PC-3 (cell line): ENCODE data around the gene NPY5R. TPM values are rescaled to one million over a fixed set of nuclear protein-coding genes. Genes with fewer than 3 reads are reported as not detected.

Source experiments
- ATAC-seq: fragments of 200-7000 bp; cut with Tn5 transposase; 2 replicates; pipeline ENCODE4 v1.9.1; 2020; ENCODE audit warnings: mild to moderate bottlenecking, moderate library complexity
- BruUV-seq: library from RNA; stranded (reverse); fragments of 400-500 nt; replicated peaks from 2 replicates; lab custom pipeline; 2021; lab: Mats Ljungman, UMichigan
- CTCF ChIA-PET: fragments of 300-600 bp; sonication (Branson Sonifier 250); formaldehyde crosslinking; loops from one replicate; lab custom pipeline; 2022; ENCODE audit warnings: antibody characterized with exemption; lab: Charles Lee
- POLR2A ChIA-PET: fragments of 300-600 bp; sonication (Branson Sonifier 250); formaldehyde crosslinking; loops from one replicate; lab custom pipeline; 2022; ENCODE audit warnings: antibody characterized with exemption; ENCODE audit not compliant: unreplicated experiment; lab: Charles Lee
- DNase-seq: peaks from one replicate; pipeline ENCODE4 v3.0.0-alpha.2; 2015
- H2AFZ ChIP-seq: fragments of 300-600 bp; sonication (generic); 2 replicates; pipeline ENCODE4 v1.6.0; 2016; ENCODE audit warnings: antibody characterized with exemption, low read length
- H3F3A ChIP-seq: fragments of 300-600 bp; sonication (generic); one replicate; pipeline ENCODE4 v1.6.0; 2017; ENCODE audit warnings: antibody characterized with exemption, low read length, control low read depth, mild to moderate bottlenecking; ENCODE audit not compliant: unreplicated experiment
- H3K27ac ChIP-seq: fragments of 300-600 bp; sonication (generic); 2 replicates; pipeline ENCODE4 v1.5.1; 2016; ENCODE audit warnings: mild to moderate bottlenecking, low read length
- H3K27me3 ChIP-seq: fragments of 300-600 bp; sonication (generic); 2 replicates; pipeline ENCODE4 v1.6.1; 2016; ENCODE audit warnings: low read length, mixed read lengths
- H3K36me3 ChIP-seq: fragments of 300-600 bp; sonication (generic); 2 replicates; pipeline ENCODE4 v1.6.1; 2016; ENCODE audit warnings: low read depth, mixed run types, low read length, mixed read lengths
- H3K4me1 ChIP-seq: fragments of 300-600 bp; sonication (generic); 2 replicates; pipeline ENCODE4 v1.5.1; 2016; ENCODE audit warnings: low read length; ENCODE audit not compliant: insufficient read depth
- H3K4me2 ChIP-seq: fragments of 300-600 bp; sonication (generic); 2 replicates; pipeline ENCODE4 v1.6.0; 2016; ENCODE audit warnings: low read length
- H3K4me3 ChIP-seq: fragments of 300-600 bp; sonication (generic); 2 replicates; pipeline ENCODE4 v1.5.1; 2016; ENCODE audit warnings: mild to moderate bottlenecking, low read length, mixed read lengths
- H3K79me2 ChIP-seq: fragments of 300-600 bp; sonication (generic); 2 replicates; pipeline ENCODE4 v1.6.1; 2017; ENCODE audit warnings: low read length, mixed read lengths
- H3K9ac ChIP-seq: fragments of 300-600 bp; sonication (generic); 2 replicates; pipeline ENCODE4 v1.6.0; 2016; ENCODE audit warnings: mild to moderate bottlenecking, low read length
- H3K9me2 ChIP-seq: fragments of 300-600 bp; sonication (generic); replicated peaks from 2 replicates; pipeline ENCODE4 v1.6.1; 2016; ENCODE audit warnings: mixed run types, low read length, mixed read lengths
- H3K9me3 ChIP-seq: fragments of 300-600 bp; sonication (generic); 2 replicates; pipeline ENCODE4 v1.6.1; 2016; ENCODE audit warnings: low read length, mixed read lengths
- H4K20me1 ChIP-seq: fragments of 300-600 bp; sonication (generic); 2 replicates; pipeline ENCODE4 v1.6.1; 2016; ENCODE audit warnings: low read length, mixed read lengths
- EZH2 ChIP-seq: fragments of 300-600 bp; sonication (generic); IDR thresholded peaks from one replicate; pipeline ENCODE4 v1.6.1; 2017; ENCODE audit warnings: antibody characterized with exemption, mild to moderate bottlenecking, low read length; ENCODE audit not compliant: unreplicated experiment
- EZH2phosphoT487 ChIP-seq: fragments of 300-600 bp; sonication (generic); IDR thresholded peaks from 2 replicates; pipeline ENCODE4 v1.6.1; 2018; ENCODE audit warnings: mild to moderate bottlenecking, antibody characterized with exemption, low read length, borderline replicate concordance
- intact Hi-C: fragments of 100-400 bp; cut with micrococcal nuclease; formaldehyde crosslinking; loops from 2 replicates; pipeline ENCODE4 v1.9.0; 2023
- total RNA-seq: library from RNA; depleted of rRNA; stranded (reverse); fragments of >200 nt; gene quantifications from 2 replicates; pipeline ENCODE4 v1.2.3, GENCODE V29; 2014
- TF ChIP-seq, protein P1 (sequence below): fragments of 300-600 bp; sonication (generic); conservative IDR thresholded peaks from 2 replicates; pipeline ENCODE4 v1.5.1; 2017; ENCODE audit warnings: antibody characterized with exemption, low read depth, mild to moderate bottlenecking, low read length

The NPY5R gene
- total RNA-seq, 1 experiment from 2014 or later: not detected

DNA sequence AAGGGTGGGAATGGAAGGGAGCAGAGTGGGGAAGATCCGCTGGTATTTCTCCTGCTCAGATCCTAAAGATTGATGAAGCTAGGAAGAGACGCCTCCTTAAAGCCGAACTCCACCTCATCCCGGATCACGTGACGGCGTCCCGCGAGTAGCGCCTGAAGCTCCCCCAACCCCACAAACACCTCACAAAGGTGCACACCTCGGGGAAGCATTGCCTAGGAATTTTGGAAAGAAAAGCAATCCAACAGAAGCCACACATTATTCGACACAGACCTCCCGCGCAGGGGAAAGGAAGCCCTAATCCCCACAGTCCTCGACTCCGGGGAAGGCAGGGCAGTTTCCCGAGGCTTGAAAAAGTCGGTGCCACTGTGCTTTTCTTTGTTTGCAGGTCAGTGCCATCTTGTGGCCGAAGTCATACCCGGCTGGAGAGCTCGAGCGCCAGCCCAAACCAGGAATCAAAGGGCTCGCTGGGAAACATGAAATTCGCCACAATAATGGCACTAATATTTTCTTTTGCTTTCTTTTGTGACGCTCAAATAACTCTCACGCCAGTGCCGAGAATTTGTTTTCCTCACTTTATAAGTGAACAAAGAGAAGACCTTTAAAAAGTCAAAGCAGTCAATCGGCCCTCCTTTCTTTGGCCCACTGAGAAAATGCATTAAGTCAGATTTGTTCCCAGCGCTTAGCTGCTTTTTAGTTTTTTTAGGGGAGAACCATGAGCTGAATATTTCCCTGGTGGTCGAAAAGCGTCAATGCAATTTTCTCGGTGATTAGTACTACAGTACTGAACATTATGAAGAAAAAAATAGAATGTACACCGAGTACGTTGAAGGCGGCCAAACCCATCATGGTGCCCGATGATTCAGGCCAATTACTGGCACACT lies 10.9 kb upstream of the NPY5R start, which contains the start of gene NPY1R:
NPY1R (minus strand) TSS at position 71 of the 881 bp plus-strand sequence. CDS start 6,042 bp downstream, outside the sequence.
- H3K36me3 ChIP-seq: no peaks in the 10 kb centered on the region
- peak; percentile 80 for ATAC-seq
- no peaks in the 10 kb centered on the region for H3K9me3 ChIP-seq
- ChIA-PET POLR2A (interaction anchor here (0.6 kb wide), 1 partner anchor 1818 kb away, joined by 3 read pairs; no protein-coding TSS in a partner anchor), CTCF (interaction anchor here (0.6 to 0.9 kb wide), 5 partner anchors 116 to 285 kb away, joined by 3 to 7 read pairs (median 3); no protein-coding TSS in a partner anchor)
- H3K4me1 ChIP-seq: no peaks in the 10 kb centered on the region
- peak within 1 kb of the TSS; percentile 76 for H3K4me3 ChIP-seq
- intact Hi-C loops: loop anchor here (1.0 to 5.0 kb wide), 6 partner anchors 110 to 835 kb away; partner anchors contain the start of gene NAF1
- H3K79me2 ChIP-seq: no peaks in the 10 kb centered on the region
- no peaks in the 10 kb centered on the region for H3F3A ChIP-seq
- H3K9me2 ChIP-seq: no peaks in the 10 kb centered on the region
- BruUV-seq: TSS peak; percentile 58
- no peaks in the 10 kb centered on the region for H4K20me1 ChIP-seq
- no peak within 1 kb of the TSS for H3K27ac ChIP-seq
- TF ChIP-seq EZH2phosphoT487: no peak
- TF ChIP-seq, protein P1, sequence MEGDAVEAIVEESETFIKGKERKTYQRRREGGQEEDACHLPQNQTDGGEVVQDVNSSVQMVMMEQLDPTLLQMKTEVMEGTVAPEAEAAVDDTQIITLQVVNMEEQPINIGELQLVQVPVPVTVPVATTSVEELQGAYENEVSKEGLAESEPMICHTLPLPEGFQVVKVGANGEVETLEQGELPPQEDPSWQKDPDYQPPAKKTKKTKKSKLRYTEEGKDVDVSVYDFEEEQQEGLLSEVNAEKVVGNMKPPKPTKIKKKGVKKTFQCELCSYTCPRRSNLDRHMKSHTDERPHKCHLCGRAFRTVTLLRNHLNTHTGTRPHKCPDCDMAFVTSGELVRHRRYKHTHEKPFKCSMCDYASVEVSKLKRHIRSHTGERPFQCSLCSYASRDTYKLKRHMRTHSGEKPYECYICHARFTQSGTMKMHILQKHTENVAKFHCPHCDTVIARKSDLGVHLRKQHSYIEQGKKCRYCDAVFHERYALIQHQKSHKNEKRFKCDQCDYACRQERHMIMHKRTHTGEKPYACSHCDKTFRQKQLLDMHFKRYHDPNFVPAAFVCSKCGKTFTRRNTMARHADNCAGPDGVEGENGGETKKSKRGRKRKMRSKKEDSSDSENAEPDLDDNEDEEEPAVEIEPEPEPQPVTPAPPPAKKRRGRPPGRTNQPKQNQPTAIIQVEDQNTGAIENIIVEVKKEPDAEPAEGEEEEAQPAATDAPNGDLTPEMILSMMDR: peak; percentile 76
- TF ChIP-seq EZH2: no peak
- peak within 1 kb of the TSS; percentile 95 for H2AFZ ChIP-seq
- DNase-seq: peak; percentile 70
- H3K27me3 ChIP-seq: peaks cover 21% of the 10 kb centered on the region
- peak within 1 kb of the TSS; percentile 92 for H3K4me2 ChIP-seq
- H3K9ac ChIP-seq: peak within 1 kb of the TSS; percentile 10; the same call in 1 of the 2 replicates

DNA sequence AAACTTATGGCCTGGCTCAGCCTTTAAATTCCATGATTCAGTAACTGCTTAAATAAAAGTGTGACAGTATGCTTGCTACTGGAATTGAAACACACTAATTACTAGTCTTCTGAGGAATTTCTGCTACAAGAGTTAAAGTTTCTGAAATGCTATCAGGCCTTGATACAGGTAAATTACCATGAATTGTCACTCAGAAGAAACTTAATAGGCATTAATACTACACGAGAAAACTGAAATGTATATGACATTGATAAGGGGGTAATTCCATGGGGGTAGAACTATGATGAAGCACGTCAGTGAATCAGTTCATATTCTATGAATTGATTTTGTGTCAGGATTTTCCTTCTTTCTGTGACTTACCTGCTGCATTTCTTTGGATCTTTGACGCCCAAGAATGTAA lies 8.3 kb upstream of the NPY5R start:
- Histone ChIP-seq H2AFZ (no peak overlapping the region), H3F3A (no peaks in the 10 kb centered on the region), H3K4me3 (no peak overlapping the region), H3K36me3 (no peaks in the 10 kb centered on the region), H3K79me2 (no peaks in the 10 kb centered on the region), H3K27me3 (peaks cover 15% of the 10 kb centered on the region), H3K9me2 (no peaks in the 10 kb centered on the region), H4K20me1 (no peaks in the 10 kb centered on the region), H3K4me2 (no peak overlapping the region), H3K27ac (no peak overlapping the region), H3K9me3 (no peaks in the 10 kb centered on the region), H3K4me1 (no peaks in the 10 kb centered on the region), H3K9ac (no peak overlapping the region)
- POLR2A ChIA-PET: no interaction called here
- no peak for DNase-seq
- no TSS peak for BruUV-seq
- TF ChIP-seq EZH2phosphoT487 (no peak), EZH2 (no peak)
- TF ChIP-seq, protein P1: no peak
- intact Hi-C loops: no loop called here
- no peak for ATAC-seq
- CTCF ChIA-PET: no interaction called here
